ENCODE data around the gene GPANK1.

The GPANK1 gene

GRCh38 chr6:31654574-31655348, 10.0 kb downstream of the GPANK1 start:
- DNase-seq, result no peak
- intact Hi-C loops (cut with DNase I), result no loop called here

DNA sequence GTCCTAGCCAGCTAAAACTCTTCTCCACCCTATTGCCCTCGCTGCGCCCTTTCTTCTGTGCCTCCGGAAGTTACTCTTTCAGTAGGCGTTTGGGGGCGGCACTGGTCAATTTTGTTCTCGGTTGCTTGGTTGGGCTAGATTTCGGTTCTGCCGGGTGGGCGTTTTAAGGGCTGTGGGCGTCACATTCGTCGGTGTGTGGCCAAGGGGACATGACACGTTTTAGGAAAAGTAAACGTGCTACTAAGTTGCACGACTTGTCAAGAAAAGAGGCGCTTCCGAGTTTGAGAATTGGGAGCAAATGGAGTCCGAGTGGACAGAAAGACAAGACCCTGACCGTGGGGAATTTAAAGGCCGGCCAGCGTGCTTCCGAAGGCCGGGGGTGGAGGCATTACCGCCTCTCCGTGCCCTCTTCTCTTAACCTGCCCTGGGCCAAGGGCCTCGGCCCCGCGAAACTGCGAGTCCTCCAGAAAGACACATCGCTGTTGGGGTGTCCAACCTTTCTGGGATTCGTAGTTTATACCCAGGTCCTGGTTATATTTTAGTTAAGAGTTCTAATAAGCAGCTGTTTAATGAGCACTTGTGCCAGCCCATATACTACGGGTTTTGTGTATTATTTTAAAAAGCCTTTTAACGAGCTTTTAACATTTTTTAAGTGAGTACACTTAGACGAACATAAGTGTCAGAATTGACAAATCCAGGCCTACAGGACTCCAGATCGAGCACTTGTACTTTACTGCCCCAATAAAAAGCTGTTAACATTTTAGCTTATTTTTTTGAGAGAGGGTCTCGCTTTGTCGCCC, 11.7 kb downstream of the GPANK1 start:
- intact Hi-C loops (cut with DNase I), result loop anchor here (1.0 kb wide), 2 partner anchors 7 to 12 kb away; partner anchors contain the start of gene C6orf47
- peak in 41 of 42 donors; percentile 71 to 94 (median 87) for DNase-seq

- peak in 1 of 42 donors; percentile 67 for DNase-seq
These were observed 13.1 kb downstream of the GPANK1 start for GRCh38 chr6:31651602-31652191.

DNA sequence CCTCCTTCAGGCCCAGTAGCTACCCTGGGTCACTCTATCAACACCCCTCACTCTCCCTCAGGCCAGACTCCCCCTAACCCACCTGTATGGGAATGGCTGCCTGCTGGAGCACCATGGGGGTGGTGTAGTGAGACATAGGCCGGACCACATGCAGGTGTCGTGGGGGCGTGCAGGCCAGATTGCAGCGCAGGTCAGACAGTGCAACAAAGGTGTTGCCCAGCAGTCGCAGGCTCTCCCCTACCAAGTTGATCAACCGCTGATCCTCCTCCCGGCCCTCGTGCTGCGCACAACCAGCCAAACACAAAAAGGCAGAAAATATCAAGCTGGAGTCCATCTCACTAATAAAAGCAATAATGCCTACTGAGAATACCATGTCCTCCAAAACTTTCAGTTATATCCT, 19.5 kb downstream of the GPANK1 start:
- DNase-seq, result no peak

More at GRCh38 chr6:31651602-31652191, 13.1 kb downstream of the GPANK1 start:
- intact Hi-C loops (cut with DNase I), result loop anchor here (1.0 kb wide), 2 partner anchors 9 to 14 kb away; partner anchors contain the start of gene C6orf47

DNA sequence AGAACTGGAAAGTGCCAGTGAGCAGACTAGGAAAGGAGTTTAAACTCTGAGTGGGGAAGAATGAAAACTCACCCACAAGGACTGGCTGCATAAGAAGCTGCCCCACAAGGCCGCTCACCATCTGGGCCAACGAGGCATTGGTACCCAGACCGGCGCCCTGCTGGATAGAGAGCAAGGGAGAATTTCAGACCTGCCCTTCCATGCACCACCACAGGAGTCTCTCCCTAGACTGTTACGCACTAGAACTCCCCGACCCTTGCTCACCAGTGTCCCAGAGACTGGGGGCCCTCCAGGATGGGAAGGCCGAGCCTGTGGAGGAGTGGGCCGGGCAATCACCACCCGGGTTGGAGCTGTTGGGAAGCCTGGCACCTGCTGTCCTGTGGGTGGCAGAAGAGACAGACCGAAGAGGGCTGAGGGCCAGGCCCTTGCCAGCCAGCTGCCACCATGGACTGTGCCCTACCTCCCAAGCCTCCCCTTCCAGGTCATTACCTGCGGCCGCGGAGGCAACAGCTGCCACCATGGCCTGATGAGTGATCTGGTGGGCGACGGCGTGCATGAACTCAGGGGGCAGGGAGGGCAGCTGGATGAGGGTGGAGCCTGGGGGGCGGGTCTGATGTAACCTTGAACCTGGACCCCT, 20.9 kb downstream of the GPANK1 start:
- no peak for DNase-seq
- intact Hi-C loops (cut with DNase I), result no loop called here

More for the DNA sequence above, 19.5 kb downstream of the GPANK1 start:
- intact Hi-C loops (cut with DNase I), result no loop called here

- DNase-seq, result no peak
- intact Hi-C loops (cut with DNase I), result no loop called here
These were observed 21.8 kb downstream of the GPANK1 start for GRCh38 chr6:31642798-31643570.

- intact Hi-C loops (cut with DNase I), result no loop called here
- DNase-seq, result peak in 7 of 42 donors; percentile 26 to 68 (median 47)
These were observed 23.4 kb downstream of the GPANK1 start for GRCh38 chr6:31641370-31641769.

DNA sequence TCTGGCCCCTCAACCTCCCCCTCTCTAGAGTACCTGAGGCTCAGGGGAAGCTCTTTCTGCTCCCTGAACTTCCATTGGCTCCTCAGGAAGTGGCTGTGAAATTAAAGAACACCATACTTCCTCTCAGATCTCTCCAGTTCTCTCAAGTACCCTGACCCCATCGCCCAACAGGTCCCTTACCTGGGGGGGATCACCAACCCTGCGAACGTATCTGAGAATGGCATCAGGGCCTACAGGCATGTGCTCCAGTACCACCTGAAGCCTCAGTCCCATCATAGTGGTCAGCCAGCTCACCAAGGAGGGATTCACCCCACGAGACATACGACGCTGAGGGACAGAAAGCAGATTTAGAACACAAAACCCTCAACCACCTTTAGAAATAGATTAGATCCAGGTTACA, 24.2 kb downstream of the GPANK1 start:
- DNase-seq, result no peak
- intact Hi-C loops (cut with DNase I), result no loop called here

DNA sequence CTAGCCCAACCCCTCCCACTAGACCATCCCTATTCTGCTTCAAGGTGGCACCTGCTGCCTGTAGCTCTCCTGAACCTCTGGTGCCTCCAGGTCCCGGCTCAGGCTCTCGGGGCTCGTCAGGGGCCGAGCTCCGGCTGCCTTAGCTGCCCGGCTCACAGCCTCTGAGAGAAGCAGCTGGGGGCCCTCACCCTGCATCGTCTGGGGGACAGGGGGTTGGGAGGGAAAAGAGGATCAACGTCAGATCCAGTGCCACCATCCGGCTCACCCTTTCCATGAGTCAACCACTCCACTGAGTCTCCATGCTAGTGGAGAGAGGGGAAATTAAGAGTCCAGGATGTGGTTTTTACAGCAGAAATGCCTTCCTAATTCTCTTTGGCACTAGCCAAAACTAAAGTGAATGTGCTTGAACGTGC, 25.3 kb downstream of the GPANK1 start:
- no peak for DNase-seq
- intact Hi-C loops (cut with DNase I), result no loop called here

- no peak for DNase-seq
- intact Hi-C loops (cut with DNase I), result no loop called here
These were observed 25.8 kb downstream of the GPANK1 start for GRCh38 chr6:31639043-31639442.

- intact Hi-C loops (cut with DNase I), result no loop called here
- DNase-seq, result no peak
These were observed 27.9 kb downstream of the GPANK1 start for GRCh38 chr6:31636698-31637596.

GRCh38 chr6:31634969-31635575, 29.7 kb downstream of the GPANK1 start:
- intact Hi-C loops (cut with DNase I), result no loop called here
- no peak for DNase-seq

GRCh38 chr6:31634131-31634530, 30.7 kb downstream of the GPANK1 start:
- intact Hi-C loops (cut with DNase I), result no loop called here

GRCh38 chr6:31633447-31633846, 31.4 kb downstream of the GPANK1 start:
- DNase-seq, result no peak

More at GRCh38 chr6:31634131-31634530, 30.7 kb downstream of the GPANK1 start:
- no peak for DNase-seq

DNA sequence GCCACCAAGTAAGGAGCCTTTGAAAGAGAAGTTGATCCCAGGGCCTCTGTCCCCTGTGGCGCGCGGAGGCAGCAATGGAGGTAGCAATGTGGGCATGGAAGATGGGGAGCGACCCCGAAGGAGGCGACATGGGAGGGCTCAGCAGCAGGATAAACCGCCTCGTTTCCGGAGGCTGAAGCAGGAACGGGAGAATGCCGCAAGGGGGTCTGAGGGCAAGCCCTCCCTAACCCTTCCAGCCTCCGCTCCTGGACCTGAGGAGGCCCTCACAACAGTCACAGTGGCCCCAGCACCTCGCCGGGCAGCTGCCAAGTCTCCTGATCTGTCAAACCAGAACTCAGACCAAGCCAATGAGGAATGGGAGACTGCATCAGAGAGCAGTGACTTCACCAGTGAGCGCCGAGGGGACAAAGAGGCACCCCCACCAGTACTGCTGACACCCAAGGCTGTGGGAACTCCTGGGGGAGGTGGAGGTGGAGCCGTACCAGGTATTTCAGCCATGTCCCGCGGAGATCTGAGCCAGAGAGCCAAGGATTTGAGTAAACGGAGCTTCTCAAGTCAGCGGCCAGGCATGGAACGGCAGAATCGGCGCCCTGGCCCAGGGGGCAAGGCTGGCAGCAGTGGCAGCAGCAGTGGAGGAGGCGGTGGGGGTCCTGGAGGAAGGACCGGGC, 32.4 kb downstream of the GPANK1 start:
- intact Hi-C loops (cut with DNase I), result no loop called here

More at GRCh38 chr6:31633447-31633846, 31.4 kb downstream of the GPANK1 start:
- intact Hi-C loops (cut with DNase I), result no loop called here

GRCh38 chr6:31631681-31632278, 33.0 kb downstream of the GPANK1 start:
- no peak for DNase-seq
- intact Hi-C loops (cut with DNase I), result no loop called here

More for the DNA sequence above, 32.4 kb downstream of the GPANK1 start:
- DNase-seq, result no peak

All from head of caudate nucleus (tissue), 42 donors.